ENCODE data around the gene GGTLC3.
"Not testable (repeated sequence)": the region's sequence is repeated elsewhere in the genome, so short reads cannot be mapped to it uniquely, and the experiment has no call there.

The GGTLC3 gene

GRCh38 chr22:18528597-18529415, 10.8 kb upstream of the GGTLC3 start:
- H3K79me2 ChIP-seq (ENCODE audit: insufficient read depth, low read length); H3K27me3 ChIP-seq (ENCODE audit: insufficient read depth, low read length); H3K9me3 ChIP-seq (ENCODE audit: low read length); H3K9ac ChIP-seq (ENCODE audit: low read length); H3K36me3 ChIP-seq (ENCODE audit: insufficient read depth, low read length); H3K27ac ChIP-seq (ENCODE audit: low read depth, low read length, poor library complexity, severe bottlenecking); H4K20me1 ChIP-seq (ENCODE audit: insufficient read depth, low read length); H3K9me2 ChIP-seq (ENCODE audit: low read depth, low read length); H3K4me1 ChIP-seq (ENCODE audit: insufficient read depth, low read length, severe bottlenecking); H3F3A ChIP-seq (ENCODE audit: insufficient read depth, low read length); H3K4me2 ChIP-seq (ENCODE audit: low read length); H3K4me3 ChIP-seq (ENCODE audit: low read depth, low read length, poor library complexity, severe bottlenecking); H2AFZ ChIP-seq (ENCODE audit: low read length): not testable (repeated sequence)

DNA sequence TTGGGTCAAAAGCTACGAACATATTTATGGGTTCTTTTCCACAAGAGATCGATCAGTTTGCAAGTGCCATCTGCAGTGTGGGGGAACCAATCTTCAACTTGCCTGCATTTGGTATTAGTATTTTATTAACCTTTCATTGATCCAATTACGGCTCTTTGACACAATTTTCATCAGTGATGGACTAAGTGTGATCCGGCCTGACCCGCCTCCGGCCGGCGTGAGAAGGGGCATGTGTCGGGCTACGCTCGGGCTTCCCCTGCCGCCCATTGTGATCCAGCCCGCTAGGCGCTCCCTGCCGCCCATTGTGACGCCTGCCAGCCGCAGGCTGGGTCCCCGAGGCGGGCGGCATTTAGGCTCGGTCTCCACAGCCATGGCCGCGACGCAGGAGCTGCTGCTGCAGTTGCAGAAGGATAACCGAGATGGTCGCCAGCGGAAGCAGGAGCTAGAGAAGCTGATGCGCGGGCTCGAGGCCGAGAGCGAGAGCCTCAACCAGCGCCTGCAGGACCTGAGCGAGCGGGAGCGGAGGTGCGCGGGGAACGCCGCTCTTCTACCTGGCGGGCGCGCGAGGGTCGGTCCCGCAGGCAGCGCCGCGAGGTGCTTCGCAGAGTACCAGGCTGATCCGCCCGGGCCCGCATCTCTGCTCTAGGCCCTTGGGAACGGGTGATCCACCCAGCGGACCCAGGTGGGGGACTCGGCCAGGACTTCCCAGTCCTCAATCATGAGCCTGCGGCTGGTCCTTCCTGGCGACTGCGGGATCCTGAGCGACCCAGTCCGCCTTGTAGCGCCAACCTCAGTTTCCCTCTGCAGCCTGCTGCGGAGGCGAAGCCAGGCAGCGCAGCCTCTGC, 10.0 kb upstream of the GGTLC3 start, which contains the start of gene TMEM191B:
TSS of gene TMEM191B (plus strand) at position 51 of the 845 bp plus-strand sequence. CDS start at position 230, 179 bp downstream.
- not testable (repeated sequence) for H3K9me3 ChIP-seq (ENCODE audit: low read length); H3K36me3 ChIP-seq (ENCODE audit: insufficient read depth, low read length); H3K27me3 ChIP-seq (ENCODE audit: insufficient read depth, low read length); H3K4me2 ChIP-seq (ENCODE audit: low read length); H3K4me3 ChIP-seq (ENCODE audit: low read depth, low read length, poor library complexity, severe bottlenecking); H3K9me2 ChIP-seq (ENCODE audit: low read depth, low read length); H3K27ac ChIP-seq (ENCODE audit: low read depth, low read length, poor library complexity, severe bottlenecking); H3K4me1 ChIP-seq (ENCODE audit: insufficient read depth, low read length, severe bottlenecking); H3F3A ChIP-seq (ENCODE audit: insufficient read depth, low read length); H3K9ac ChIP-seq (ENCODE audit: low read length); H4K20me1 ChIP-seq (ENCODE audit: insufficient read depth, low read length); H2AFZ ChIP-seq (ENCODE audit: low read length); H3K79me2 ChIP-seq (ENCODE audit: insufficient read depth, low read length)

DNA sequence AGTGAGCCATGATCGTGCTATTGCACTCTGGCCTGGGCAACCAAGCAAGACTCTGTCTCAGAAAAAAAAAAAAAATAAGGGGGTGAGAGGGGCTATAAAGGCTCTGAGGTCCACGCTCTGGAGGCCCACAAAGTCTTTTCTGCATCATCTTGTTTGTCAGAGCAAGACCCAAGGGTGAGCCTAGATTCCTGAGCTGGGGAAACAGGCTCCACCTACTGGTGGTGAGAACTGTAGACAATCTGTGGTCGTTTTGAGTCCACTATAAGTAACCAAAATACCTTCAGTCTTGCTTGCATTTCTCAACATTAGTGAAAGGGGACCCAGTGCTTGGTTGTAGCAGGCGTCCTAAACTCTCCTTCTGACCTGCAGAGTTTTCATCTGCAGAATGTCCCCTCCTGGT, 5.4 kb upstream of the GGTLC3 start:
- not testable (repeated sequence) for H3F3A ChIP-seq (ENCODE audit: insufficient read depth, low read length); H3K9me2 ChIP-seq (ENCODE audit: low read depth, low read length); H3K9ac ChIP-seq (ENCODE audit: low read length); H2AFZ ChIP-seq (ENCODE audit: low read length); H3K4me3 ChIP-seq (ENCODE audit: low read depth, low read length, poor library complexity, severe bottlenecking); H3K9me3 ChIP-seq (ENCODE audit: low read length); H4K20me1 ChIP-seq (ENCODE audit: insufficient read depth, low read length); H3K79me2 ChIP-seq (ENCODE audit: insufficient read depth, low read length); H3K4me1 ChIP-seq (ENCODE audit: insufficient read depth, low read length, severe bottlenecking); H3K4me2 ChIP-seq (ENCODE audit: low read length); H3K27me3 ChIP-seq (ENCODE audit: insufficient read depth, low read length); H3K36me3 ChIP-seq (ENCODE audit: insufficient read depth, low read length); H3K27ac ChIP-seq (ENCODE audit: low read depth, low read length, poor library complexity, severe bottlenecking)

DNA sequence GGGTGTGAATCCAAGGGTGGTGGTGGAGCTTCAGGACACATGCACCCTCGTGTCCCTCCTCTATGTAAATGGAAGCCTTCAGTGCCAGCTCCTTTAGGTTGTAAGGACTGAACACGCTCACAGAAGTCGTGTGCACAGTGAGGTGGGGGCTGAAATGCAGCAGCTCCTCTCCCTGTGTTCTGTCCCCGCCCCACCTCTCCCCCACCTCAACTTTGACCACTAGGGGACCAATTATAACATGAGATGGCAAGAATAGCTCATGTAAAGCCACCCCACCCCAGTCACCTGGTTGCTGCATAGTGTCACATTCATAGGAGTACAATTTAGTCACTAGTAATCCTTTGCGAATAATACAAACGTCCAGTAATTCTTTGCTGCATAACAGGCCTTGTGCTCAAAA, 4.8 kb upstream of the GGTLC3 start:
- H3K9me2 ChIP-seq (ENCODE audit: low read depth, low read length); H3K27ac ChIP-seq (ENCODE audit: low read depth, low read length, poor library complexity, severe bottlenecking); H3F3A ChIP-seq (ENCODE audit: insufficient read depth, low read length); H4K20me1 ChIP-seq (ENCODE audit: insufficient read depth, low read length); H3K4me2 ChIP-seq (ENCODE audit: low read length); H3K36me3 ChIP-seq (ENCODE audit: insufficient read depth, low read length); H3K27me3 ChIP-seq (ENCODE audit: insufficient read depth, low read length); H3K4me3 ChIP-seq (ENCODE audit: low read depth, low read length, poor library complexity, severe bottlenecking); H3K4me1 ChIP-seq (ENCODE audit: insufficient read depth, low read length, severe bottlenecking); H3K79me2 ChIP-seq (ENCODE audit: insufficient read depth, low read length); H3K9ac ChIP-seq (ENCODE audit: low read length); H2AFZ ChIP-seq (ENCODE audit: low read length); H3K9me3 ChIP-seq (ENCODE audit: low read length): not testable (repeated sequence)

GRCh38 chr22:18513454-18513853, 4.5 kb downstream of the GGTLC3 start:
- H3K36me3 ChIP-seq (ENCODE audit: insufficient read depth, low read length); H3K9ac ChIP-seq (ENCODE audit: low read length); H3K27ac ChIP-seq (ENCODE audit: low read depth, low read length, poor library complexity, severe bottlenecking); H3K4me3 ChIP-seq (ENCODE audit: low read depth, low read length, poor library complexity, severe bottlenecking); H3K27me3 ChIP-seq (ENCODE audit: insufficient read depth, low read length); H3K9me2 ChIP-seq (ENCODE audit: low read depth, low read length); H2AFZ ChIP-seq (ENCODE audit: low read length); H3K9me3 ChIP-seq (ENCODE audit: low read length); H3K4me2 ChIP-seq (ENCODE audit: low read length); H3K4me1 ChIP-seq (ENCODE audit: insufficient read depth, low read length, severe bottlenecking); H4K20me1 ChIP-seq (ENCODE audit: insufficient read depth, low read length); H3F3A ChIP-seq (ENCODE audit: insufficient read depth, low read length); H3K79me2 ChIP-seq (ENCODE audit: insufficient read depth, low read length): not testable (repeated sequence)

DNA sequence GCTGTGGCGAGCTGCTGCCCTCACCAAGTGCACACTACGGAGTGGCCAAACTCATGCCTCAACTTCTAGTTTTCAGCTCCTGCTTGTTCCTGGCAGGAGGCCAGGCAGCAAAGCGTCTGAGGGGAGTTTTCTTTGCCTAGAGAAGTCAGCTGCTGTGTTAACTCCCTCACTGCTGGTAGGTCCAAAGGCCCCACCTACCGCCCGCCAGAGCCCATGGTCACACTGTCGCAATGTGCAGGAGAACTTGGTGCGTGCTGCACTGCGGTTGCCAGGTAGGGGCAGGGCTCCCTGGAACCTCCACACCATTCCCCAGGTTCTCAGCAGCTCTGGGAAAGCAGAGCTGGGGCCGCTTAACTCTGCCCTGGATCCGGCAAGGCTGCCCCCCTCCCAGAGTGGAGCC, 5.6 kb downstream of the GGTLC3 start:
- H3K9ac ChIP-seq (ENCODE audit: low read length); H3K79me2 ChIP-seq (ENCODE audit: insufficient read depth, low read length); H4K20me1 ChIP-seq (ENCODE audit: insufficient read depth, low read length); H3K36me3 ChIP-seq (ENCODE audit: insufficient read depth, low read length); H3K4me2 ChIP-seq (ENCODE audit: low read length); H3K9me2 ChIP-seq (ENCODE audit: low read depth, low read length); H3K4me1 ChIP-seq (ENCODE audit: insufficient read depth, low read length, severe bottlenecking); H2AFZ ChIP-seq (ENCODE audit: low read length); H3K27me3 ChIP-seq (ENCODE audit: insufficient read depth, low read length); H3F3A ChIP-seq (ENCODE audit: insufficient read depth, low read length); H3K4me3 ChIP-seq (ENCODE audit: low read depth, low read length, poor library complexity, severe bottlenecking); H3K27ac ChIP-seq (ENCODE audit: low read depth, low read length, poor library complexity, severe bottlenecking); H3K9me3 ChIP-seq (ENCODE audit: low read length): not testable (repeated sequence)

DNA sequence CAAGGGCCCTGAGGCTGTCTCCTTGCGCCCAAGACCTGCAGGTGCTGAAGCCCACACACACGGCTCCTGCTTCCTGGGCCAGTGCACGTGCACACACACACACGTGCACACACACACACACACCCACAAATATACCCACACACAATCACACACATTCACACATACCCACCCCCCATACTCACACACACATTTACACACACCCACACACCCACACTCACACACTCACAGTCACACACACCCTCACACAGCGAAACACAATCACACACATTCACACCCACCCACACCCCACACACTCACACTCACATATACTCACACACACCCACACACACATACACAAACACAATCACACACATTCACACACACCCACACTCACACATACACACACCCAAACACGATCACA, 6.6 kb downstream of the GGTLC3 start:
- H4K20me1 ChIP-seq (ENCODE audit: insufficient read depth, low read length); H3K9ac ChIP-seq (ENCODE audit: low read length); H3K4me1 ChIP-seq (ENCODE audit: insufficient read depth, low read length, severe bottlenecking); H3K36me3 ChIP-seq (ENCODE audit: insufficient read depth, low read length); H3K9me3 ChIP-seq (ENCODE audit: low read length); H2AFZ ChIP-seq (ENCODE audit: low read length); H3K9me2 ChIP-seq (ENCODE audit: low read depth, low read length); H3K79me2 ChIP-seq (ENCODE audit: insufficient read depth, low read length); H3K27me3 ChIP-seq (ENCODE audit: insufficient read depth, low read length); H3K4me2 ChIP-seq (ENCODE audit: low read length); H3F3A ChIP-seq (ENCODE audit: insufficient read depth, low read length): not testable (repeated sequence)
- peak overlapping the region; percentile 70 for H3K27ac ChIP-seq (ENCODE audit: low read depth, low read length, poor library complexity, severe bottlenecking)
- peak overlapping the region; percentile 44 for H3K4me3 ChIP-seq (ENCODE audit: low read depth, low read length, poor library complexity, severe bottlenecking)
